ENCODE data around the gene ARL5B. TPM values are rescaled to one million over a fixed set of nuclear protein-coding genes. Genes with fewer than 3 reads are reported as not detected.
"Not testable (repeated sequence)": the region's sequence is repeated elsewhere in the genome, so short reads cannot be mapped to it uniquely, and the experiment has no call there.

Gene ARL5B
- total and polyA plus RNA-seq, 8 donors, result 2.3 to 40.4 (median 3.9) TPM

- 74 to 88% (median 78%) methylated on average over 4 of the region's 4 CpGs for WGBS, 5 donors
- peaks cover 0 to 9% (median 0%) of the 10 kb centered on the region in 4 donors for H3K4me1 ChIP-seq
- TF ChIP-seq CTCF (IDR thresholded peaks at IDR 0.05) (no peak), POLR2AphosphoS5 (IDR thresholded peaks at IDR 0.05) (no peak), POLR2A (IDR thresholded peaks at IDR 0.05) (no peak), EP300 (IDR thresholded peaks at IDR 0.05) (no peak)
- intact Hi-C loops (cut with DNase I; ENCODE audit: low total_unique reads), result no loop called here
- H3K27me3 ChIP-seq, result no peaks in the 10 kb centered on the region
- H3K4me3 ChIP-seq, result no peak overlapping the region
- no peak for DNase-seq
- H3K27ac ChIP-seq, result no peak overlapping the region
- no peaks in the 10 kb centered on the region for H3K36me3 ChIP-seq
- no peaks in the 10 kb centered on the region for H3K9me3 ChIP-seq
Measured at GRCh38 chr10:18635995-18636394, 23.2 kb upstream of the ARL5B start.

- Histone ChIP-seq H3K36me3 (peaks cover 0 to 13% (median 11%) of the 10 kb centered on the region in 4 donors), H3K27ac (peak overlapping the region in 1 of 5 donors; percentile 22)
- H3K27me3 ChIP-seq; H3K4me1 ChIP-seq; H3K9me3 ChIP-seq; H3K4me3 ChIP-seq; intact Hi-C loops (cut with DNase I; ENCODE audit: low total_unique reads); DNase-seq: not testable (repeated sequence)
- WGBS, 5 donors, result 28 to 57% (median 43%) methylated on average over 1 of the region's 1 CpG
Measured at GRCh38 chr10:18637400-18637799, 21.8 kb upstream of the ARL5B start.

- H3K27ac ChIP-seq; DNase-seq; H3K4me3 ChIP-seq; intact Hi-C loops (cut with DNase I; ENCODE audit: low total_unique reads); H3K4me1 ChIP-seq; H3K9me3 ChIP-seq; H3K27me3 ChIP-seq: not testable (repeated sequence)
- peaks cover 0 to 17% (median 12%) of the 10 kb centered on the region in 4 donors for H3K36me3 ChIP-seq
- 65 to 79% (median 69%) methylated on average over 2 of the region's 2 CpGs for WGBS, 5 donors
Measured at GRCh38 chr10:18639719-18640118, 19.5 kb upstream of the ARL5B start.

- Histone ChIP-seq H3K9me3 (no peaks in the 10 kb centered on the region), H3K27ac (no peak overlapping the region), H3K4me3 (no peak overlapping the region), H3K36me3 (peaks cover 0 to 36% (median 22%) of the 10 kb centered on the region in 4 donors), H3K4me1 (peaks cover 15 to 31% (median 25%) of the 10 kb centered on the region in 4 donors), H3K27me3 (no peaks in the 10 kb centered on the region)
- intact Hi-C loops (cut with DNase I; ENCODE audit: low total_unique reads), result no loop called here
- TF ChIP-seq CTCF (IDR thresholded peaks at IDR 0.05) (no peak), POLR2A (IDR thresholded peaks at IDR 0.05) (no peak), EP300 (IDR thresholded peaks at IDR 0.05) (no peak), POLR2AphosphoS5 (IDR thresholded peaks at IDR 0.05) (no peak)
- WGBS, 5 donors, result 87 to 98% (median 94%) methylated on average over 2 of the region's 2 CpGs
- no peak for DNase-seq
Measured at GRCh38 chr10:18647151-18647550, 12.1 kb upstream of the ARL5B start.

GRCh38 chr10:18647945-18648344 lies 11.3 kb upstream of the ARL5B start:
- Histone ChIP-seq H3K27ac (no peak overlapping the region), H3K36me3 (peaks cover 0 to 30% (median 20%) of the 10 kb centered on the region in 4 donors), H3K27me3 (no peaks in the 10 kb centered on the region), H3K4me1 (peaks cover 15 to 33% (median 26%) of the 10 kb centered on the region in 4 donors), H3K9me3 (no peaks in the 10 kb centered on the region), H3K4me3 (no peak overlapping the region)
- no peak for TF ChIP-seq EP300 (IDR thresholded peaks at IDR 0.05)
- no peak for TF ChIP-seq POLR2AphosphoS5 (IDR thresholded peaks at IDR 0.05)
- WGBS, 5 donors, result 94 to 99% (median 96%) methylated on average over 3 of the region's 3 CpGs
- intact Hi-C loops (cut with DNase I; ENCODE audit: low total_unique reads), result no loop called here
- no peak for DNase-seq

- WGBS, 5 donors, result 64 to 70% (median 68%) methylated on average over 7 of the region's 7 CpGs
- H3K9me3 ChIP-seq, result no peaks in the 10 kb centered on the region
- no peak overlapping the region for H3K27ac ChIP-seq
- intact Hi-C loops (cut with DNase I; ENCODE audit: low total_unique reads), result no loop called here
- peak overlapping the region in 1 of 4 donors; percentile 75 for H3K4me3 ChIP-seq
- DNase-seq, result no peak
- H3K4me1 ChIP-seq, result peaks cover 15 to 33% (median 26%) of the 10 kb centered on the region in 4 donors
- no peak for TF ChIP-seq POLR2AphosphoS5 (IDR thresholded peaks at IDR 0.05)
- no peak for TF ChIP-seq POLR2A (IDR thresholded peaks at IDR 0.05)
- TF ChIP-seq CTCF (IDR thresholded peaks at IDR 0.05), result no peak
- H3K27me3 ChIP-seq, result no peaks in the 10 kb centered on the region
- H3K36me3 ChIP-seq, result peaks cover 0 to 27% (median 20%) of the 10 kb centered on the region in 4 donors
Measured at GRCh38 chr10:18649364-18649959, 9.8 kb upstream of the ARL5B start.

Measured in stomach (tissue), 9 donors.